ELR (cell line): ENCODE results near the gene CREB3L2.
"Not testable (repeated sequence)": the region's sequence is repeated elsewhere in the genome, so short reads cannot be mapped to it uniquely, and the experiment has no call there.

Source experiments
- DNase-seq: peaks from one replicate; pipeline ENCODE4 v3.0.0-alpha.2; 2015; ENCODE audit warnings: low read depth

CREB3L2 gene

GRCh38 chr7:137836541-137836940, 165.3 kb downstream of the CREB3L2 start:
- no peak for DNase-seq

GRCh38 chr7:137836113-137836509, 165.8 kb downstream of the CREB3L2 start:
- no peak for DNase-seq

GRCh38 chr7:137835486-137836112, 166.3 kb downstream of the CREB3L2 start:
- DNase-seq, result no peak

GRCh38 chr7:137834552-137834951, 167.3 kb downstream of the CREB3L2 start:
- DNase-seq, result no peak

DNA sequence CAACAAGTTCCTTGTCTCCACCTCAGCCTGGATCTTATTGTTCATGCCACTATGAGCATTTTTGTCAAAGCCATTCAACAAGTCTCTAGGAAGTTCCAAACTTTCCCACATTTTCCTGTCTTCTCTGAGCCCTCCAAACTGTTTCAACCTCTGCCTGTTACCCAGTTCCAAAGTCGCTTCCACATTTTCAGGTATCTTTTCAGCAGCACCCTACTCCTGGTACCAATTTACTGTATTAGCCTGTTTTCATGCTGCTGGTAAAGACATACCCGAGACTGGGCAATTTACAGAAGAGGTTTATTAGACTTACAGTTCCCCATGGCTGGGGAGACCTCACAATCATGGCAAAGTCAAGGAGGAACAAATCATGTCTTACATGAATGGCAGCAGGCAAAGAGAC, 168.9 kb downstream of the CREB3L2 start:
- not testable (repeated sequence) for DNase-seq

GRCh38 chr7:137832382-137832781, 169.5 kb downstream of the CREB3L2 start:
- no peak for DNase-seq

DNA sequence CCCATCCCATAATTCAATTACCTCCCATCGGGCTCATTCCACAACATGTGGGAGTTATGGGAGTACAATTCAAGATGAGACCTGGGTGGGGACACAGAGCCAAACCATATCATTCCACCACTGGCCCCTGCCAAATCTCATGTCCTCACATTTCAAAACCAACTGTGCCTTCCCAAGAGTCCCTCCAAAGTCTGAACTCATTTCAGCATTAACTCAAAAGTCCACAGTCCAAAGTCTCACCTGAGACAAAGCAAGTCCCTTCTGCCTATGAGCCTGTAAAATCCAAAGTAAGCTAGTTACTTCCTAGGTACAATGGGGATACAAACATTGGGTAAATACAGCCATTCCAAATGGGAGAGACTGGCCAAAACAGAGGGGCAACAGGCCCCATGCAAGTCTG, 170.3 kb downstream of the CREB3L2 start:
- DNase-seq, result not testable (repeated sequence)

GRCh38 chr7:137829337-137829992, 172.4 kb downstream of the CREB3L2 start:
- no peak for DNase-seq

DNA sequence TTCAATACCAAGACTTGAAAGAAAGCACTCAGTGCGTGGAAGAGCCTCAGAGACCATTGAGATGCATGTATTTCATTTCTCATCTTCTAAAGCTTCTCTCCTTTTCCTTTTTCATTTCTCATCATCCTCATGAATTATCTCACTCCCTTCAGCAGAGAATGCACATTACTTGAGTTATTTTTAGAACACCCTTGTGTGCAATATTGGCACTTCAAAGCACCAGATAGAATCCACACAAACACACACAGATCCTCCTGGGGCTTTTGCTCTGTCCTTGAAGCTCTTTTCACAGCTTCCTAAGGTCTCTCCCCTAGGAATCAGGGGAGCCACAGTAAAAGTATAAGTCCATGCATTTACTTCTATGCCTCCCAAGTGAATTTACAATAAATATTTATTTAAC, 173.4 kb downstream of the CREB3L2 start:
- DNase-seq, result no peak

DNA sequence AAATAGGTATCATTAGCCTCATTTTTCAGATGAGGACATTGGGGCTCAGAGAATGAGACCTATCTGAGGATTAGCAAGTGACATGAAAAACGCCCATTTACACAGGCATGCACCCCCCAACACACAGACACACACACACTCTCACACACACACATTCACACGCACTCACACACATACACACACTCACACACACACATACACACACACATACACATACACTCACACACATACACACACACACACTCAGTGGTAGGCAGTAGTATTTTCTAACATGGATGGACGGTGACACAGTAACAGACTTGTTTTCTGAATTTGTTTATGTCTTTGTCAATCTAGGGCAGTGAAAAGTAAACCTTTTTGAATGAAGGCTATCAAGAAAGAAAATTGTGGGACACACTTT, 176.4 kb downstream of the CREB3L2 start:
- no peak for DNase-seq
